HepG2 (cell line): Measurements from ENCODE around the gene SPTSSA. TPM values are rescaled to one million over a fixed set of nuclear protein-coding genes. Genes with fewer than 3 reads are reported as not detected.

Experiments
- CHD4 ChIP-seq: fragments of 200-600 bp; sonication (generic); IDR thresholded peaks from 2 replicates; pipeline ENCODE4 v1.7.0; 2017; ENCODE audit warnings: mild to moderate bottlenecking, low read length, borderline replicate concordance
- ETV6 ChIP-seq: sonication (generic); formaldehyde crosslinking; conservative IDR thresholded peaks from 2 replicates; pipeline ENCODE4 v1.4.0; 2020; ENCODE audit warnings: missing genetic modification reagents
- FOXJ3 ChIP-seq: sonication (generic); formaldehyde crosslinking; IDR thresholded peaks from 2 replicates; pipeline ENCODE4 v1.4.0; 2020; ENCODE audit warnings: missing genetic modification reagents, mild to moderate bottlenecking, borderline replicate concordance
- FOXK1 ChIP-seq: sonication (generic); formaldehyde crosslinking; IDR thresholded peaks from 2 replicates; pipeline ENCODE4 v1.4.0; 2020; ENCODE audit warnings: low read depth, missing genetic modification reagents, borderline replicate concordance
- GATA4 ChIP-seq: sonication (generic); IDR thresholded peaks from 2 replicates; pipeline ENCODE4 v1.6.1; 2016; ENCODE audit warnings: antibody characterized with exemption, low read depth, borderline replicate concordance
- KAT2B ChIP-seq: fragments of 150-350 bp; IDR thresholded peaks from 2 replicates; pipeline ENCODE4 v1.6.1; 2014; ENCODE audit warnings: low read depth, low read length, borderline replicate concordance
- MIXL1 ChIP-seq: IDR thresholded peaks from 2 replicates; pipeline ENCODE4 v1.6.1; 2016
- PAF1 ChIP-seq: IDR thresholded peaks from 2 replicates; pipeline ENCODE4 v1.6.1; 2016; ENCODE audit warnings: missing genetic modification reagents, missing compliant biosample characterization
- POGZ ChIP-seq: sonication (generic); formaldehyde crosslinking; IDR thresholded peaks from 2 replicates; pipeline ENCODE4 v1.4.0; 2020; ENCODE audit warnings: mild to moderate bottlenecking, missing genetic modification reagents
- SALL1 ChIP-seq: sonication (generic); formaldehyde crosslinking; IDR thresholded peaks from 2 replicates; pipeline ENCODE4 v1.8.0; 2022; ENCODE audit warnings: mild to moderate bottlenecking, missing genetic modification reagents
- SP1 ChIP-seq, 2 experiments: fragments of 450-650 bp in 1 of 2; sonication (generic) in 1 of 2; formaldehyde crosslinking in 1 of 2; IDR thresholded peaks; 2 replicates each; pipeline versions ENCODE4 v1.4.0 to v1.6.1; 2016 to 2020; ENCODE audit warnings: missing genetic modification reagents in 1 of 2
- SRY ChIP-seq: sonication (generic); formaldehyde crosslinking; IDR thresholded peaks from 2 replicates; pipeline ENCODE4 v1.8.0; 2022; ENCODE audit warnings: mild to moderate bottlenecking, missing genetic modification reagents
- SYNCRIP ChIP-seq: fragments of 200-400 bp; formaldehyde crosslinking; IDR thresholded peaks from 2 replicates; pipeline ENCODE4 v1.6.1; 2018; ENCODE audit warnings: mild to moderate bottlenecking, low read depth, low read length; ENCODE audit not compliant: insufficient read depth
- TCF7L2 ChIP-seq: IDR thresholded peaks from 2 replicates; pipeline ENCODE4 v1.6.1; 2011; ENCODE audit warnings: mild to moderate bottlenecking, low read depth, low read length, moderate library complexity
- ZKSCAN5 ChIP-seq: sonication (generic); formaldehyde crosslinking; IDR thresholded peaks from 2 replicates; pipeline ENCODE4 v1.5.1; 2020; ENCODE audit warnings: mild to moderate bottlenecking, missing genetic modification reagents
- ZNF256 ChIP-seq: sonication (generic); formaldehyde crosslinking; conservative IDR thresholded peaks from 2 replicates; pipeline ENCODE4 v1.4.0; 2020; ENCODE audit warnings: missing genetic modification reagents
- ZNF333 ChIP-seq: sonication (generic); formaldehyde crosslinking; IDR thresholded peaks from 2 replicates; pipeline ENCODE4 v1.4.0; 2020; ENCODE audit warnings: mild to moderate bottlenecking, missing genetic modification reagents, borderline replicate concordance
- ZNF550 ChIP-seq: sonication (generic); formaldehyde crosslinking; IDR thresholded peaks from 2 replicates; pipeline ENCODE4 v1.4.0; 2020; ENCODE audit warnings: mild to moderate bottlenecking, missing genetic modification reagents, borderline replicate concordance
- ZNF775 ChIP-seq: sonication (generic); formaldehyde crosslinking; IDR thresholded peaks from 2 replicates; pipeline ENCODE4 v1.4.0; 2020; ENCODE audit warnings: missing genetic modification reagents, mild to moderate bottlenecking, moderate library complexity, borderline replicate concordance
- ZNF790 ChIP-seq: sonication (generic); formaldehyde crosslinking; IDR thresholded peaks from 2 replicates; pipeline ENCODE4 v1.8.0; 2022; ENCODE audit warnings: missing genetic modification reagents, mild to moderate bottlenecking, borderline replicate concordance
- ZNF792 ChIP-seq: IDR thresholded peaks from 2 replicates; pipeline ENCODE4 v1.6.1; 2016
- ZZZ3 ChIP-seq: sonication (generic); formaldehyde crosslinking; IDR thresholded peaks from 2 replicates; pipeline ENCODE4 v1.4.0; 2020; ENCODE audit warnings: missing genetic modification reagents, mild to moderate bottlenecking, borderline replicate concordance
- polyA plus RNA-seq, 8 experiments: library from polyadenylated mRNA; depleted of rRNA in 3 of 8; stranded (reverse) in 7 of 8; unstranded in 1 of 8; fragments of >200 nt; fragmentation: Illumina TruSeq in 4 of 8; extraction: Trizol in 4 of 8; gene quantifications; 2 replicates each; pipeline versions ENCODE4 v1.2.1 to v1.2.3, GENCODE V29; 2011 to 2016; ENCODE audit warnings: low read depth in 4 of 8, missing spikeins in 1 of 8, mixed read lengths in 1 of 8; ENCODE audit not compliant: insufficient read depth in 1 of 8
- total RNA-seq, 5 experiments: library from RNA; depleted of rRNA; stranded (reverse); fragments of >200 nt; fragmentation: Illumina TruSeq; extraction: Trizol; gene quantifications; 2 replicates each; pipeline ENCODE4 v1.2.3, GENCODE V29; 2016; ENCODE audit warnings: low read depth in 1 of 5
- TF ChIP-seq, protein P1 (sequence below), 2 experiments: sonication (generic) in 1 of 2; formaldehyde crosslinking in 1 of 2; IDR thresholded peaks; 2 replicates each; pipeline versions ENCODE4 v1.5.1 to v1.6.1; 2011 to 2020; ENCODE audit warnings: borderline replicate concordance in 1 of 2, low read depth in 1 of 2, low read length in 1 of 2, mild to moderate bottlenecking in 1 of 2, missing genetic modification reagents in 1 of 2, moderate library complexity in 1 of 2
- TF ChIP-seq, protein P2 (sequence below): sonication (generic); formaldehyde crosslinking; IDR thresholded peaks from 2 replicates; pipeline ENCODE4 v1.5.0; 2020; ENCODE audit warnings: missing genetic modification reagents
- TF ChIP-seq, protein P3 (sequence below), 2 experiments: sonication (generic) in 1 of 2; formaldehyde crosslinking in 1 of 2; IDR thresholded peaks; 2 replicates each; pipeline versions ENCODE4 v1.4.0 to v1.6.1; 2018 to 2020; ENCODE audit warnings: missing genetic modification reagents in 2 of 2, borderline replicate concordance in 1 of 2, low read depth in 1 of 2, mild to moderate bottlenecking in 1 of 2, missing biosample characterization in 1 of 2

SPTSSA gene
- total and polyA plus RNA-seq, 2 of the 13 experiments (the other 11 are each of a cell fraction or from before 2014, with no cell fraction given), result 19.1 to 86.1 TPM

GRCh38 chr14:34462132-34462893 is at the start of gene SPTSSA (continued):
- TF ChIP-seq POGZ (CRISPR knock-in tag) (peak; percentile 86), SALL1 (CRISPR knock-in tag) (peak; percentile 91), FOXJ3 (CRISPR knock-in tag) (no peak), ZNF792 (peak; percentile 84), ZNF790 (CRISPR knock-in tag) (no peak; the same call in 1 of the 2 replicates), ZNF256 (CRISPR knock-in tag) (peak; percentile 76; the same call in 1 of the 2 replicates), ETV6 (peak; percentile 94; the same call in 1 of the 2 replicates), SYNCRIP (no peak), MIXL1 (CRISPR knock-in tag) (peak; percentile 28; the same call in 1 of the 2 replicates), GATA4 (peak; percentile 89), TCF7L2 (no peak), ZNF775 (CRISPR knock-in tag) (no peak), ZKSCAN5 (peak; percentile 20; the same call in 1 of the 2 replicates), FOXK1 (CRISPR knock-in tag) (no peak; the same call in 1 of the 2 replicates), SRY (peak; percentile 93), ZNF333 (CRISPR knock-in tag) (peak; percentile 99; the same call in 1 of the 2 replicates), SP1 (IDR thresholded peaks at IDR 0.05) (no peak), SP1 (CRISPR knock-in tag; IDR thresholded peaks at IDR 0.05) (peak; percentile 84), KAT2B (no peak), PAF1 (CRISPR knock-in tag) (no peak), ZNF550 (0 out of 2 replicates have a peak, but pooled peaks have one; percentile 67), CHD4 (peak; percentile 78; the same call in 1 of the 2 replicates), ZZZ3 (CRISPR knock-in tag) (no peak)
- TF ChIP-seq, protein P1, sequence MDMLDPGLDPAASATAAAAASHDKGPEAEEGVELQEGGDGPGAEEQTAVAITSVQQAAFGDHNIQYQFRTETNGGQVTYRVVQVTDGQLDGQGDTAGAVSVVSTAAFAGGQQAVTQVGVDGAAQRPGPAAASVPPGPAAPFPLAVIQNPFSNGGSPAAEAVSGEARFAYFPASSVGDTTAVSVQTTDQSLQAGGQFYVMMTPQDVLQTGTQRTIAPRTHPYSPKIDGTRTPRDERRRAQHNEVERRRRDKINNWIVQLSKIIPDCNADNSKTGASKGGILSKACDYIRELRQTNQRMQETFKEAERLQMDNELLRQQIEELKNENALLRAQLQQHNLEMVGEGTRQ (IDR thresholded peaks at IDR 0.05; ENCODE audit: low read depth, low read length), result no peak
- TF ChIP-seq, protein P1 (CRISPR knock-in tag; IDR thresholded peaks at IDR 0.05; ENCODE audit: borderline replicate concordance), result no peak
- TF ChIP-seq, protein P2, sequence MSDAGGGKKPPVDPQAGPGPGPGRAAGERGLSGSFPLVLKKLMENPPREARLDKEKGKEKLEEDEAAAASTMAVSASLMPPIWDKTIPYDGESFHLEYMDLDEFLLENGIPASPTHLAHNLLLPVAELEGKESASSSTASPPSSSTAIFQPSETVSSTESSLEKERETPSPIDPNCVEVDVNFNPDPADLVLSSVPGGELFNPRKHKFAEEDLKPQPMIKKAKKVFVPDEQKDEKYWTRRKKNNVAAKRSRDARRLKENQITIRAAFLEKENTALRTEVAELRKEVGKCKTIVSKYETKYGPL (CRISPR knock-in tag), result 0 out of 2 replicates have a peak, but pooled peaks have one; percentile 69
- TF ChIP-seq, protein P3, sequence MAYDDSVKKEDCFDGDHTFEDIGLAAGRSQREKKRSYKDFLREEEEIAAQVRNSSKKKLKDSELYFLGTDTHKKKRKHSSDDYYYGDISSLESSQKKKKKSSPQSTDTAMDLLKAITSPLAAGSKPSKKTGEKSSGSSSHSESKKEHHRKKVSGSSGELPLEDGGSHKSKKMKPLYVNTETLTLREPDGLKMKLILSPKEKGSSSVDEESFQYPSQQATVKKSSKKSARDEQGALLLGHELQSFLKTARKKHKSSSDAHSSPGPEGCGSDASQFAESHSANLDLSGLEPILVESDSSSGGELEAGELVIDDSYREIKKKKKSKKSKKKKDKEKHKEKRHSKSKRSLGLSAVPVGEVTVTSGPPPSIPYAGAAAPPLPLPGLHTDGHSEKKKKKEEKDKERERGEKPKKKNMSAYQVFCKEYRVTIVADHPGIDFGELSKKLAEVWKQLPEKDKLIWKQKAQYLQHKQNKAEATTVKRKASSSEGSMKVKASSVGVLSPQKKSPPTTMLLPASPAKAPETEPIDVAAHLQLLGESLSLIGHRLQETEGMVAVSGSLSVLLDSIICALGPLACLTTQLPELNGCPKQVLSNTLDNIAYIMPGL (CRISPR knock-in tag; IDR thresholded peaks at IDR 0.05; ENCODE audit: borderline replicate concordance in 1 of 2, low read depth in 1 of 2), result peak in 1 of 2 experiments; percentile 16; a peak in 3 of 4 replicates
